A549 (cell line): ENCODE data around the gene TMEM108. TPM values are rescaled to one million over a fixed set of nuclear protein-coding genes. Genes with fewer than 3 reads are reported as not detected.
A peak's percentile ranks its signal among the peaks of the same experiment; 100 is the strongest.

Experiments used
- ATAC-seq, 2 experiments: fragments of 200-7000 bp in 1 of 2; fragments of >200 bp in 1 of 2; cut with Nextera tagmentation in 1 of 2; cut with Tn5 transposase in 1 of 2; 3 replicates each; pipeline versions ENCODE4 v1.8.0 to v1.9.1; 2018 to 2020; ENCODE audit warnings: mild to moderate bottlenecking in 1 of 2, moderate library complexity in 1 of 2
- CTCF ChIA-PET: fragments of 300-600 bp; sonication (Branson Sonifier 250); formaldehyde crosslinking; extraction: SDS; loops from one replicate; lab custom pipeline; 2021; ENCODE audit warnings: antibody characterized with exemption, inconsistent platforms; lab: Yijun Ruan, JAX
- POLR2A ChIA-PET: fragments of 350-600 bp; formaldehyde crosslinking; extraction: SDS; loops from one replicate; lab custom pipeline; 2021; ENCODE audit warnings: antibody characterized with exemption, inconsistent platforms; lab: Yijun Ruan, JAX
- DNase-seq, 2 experiments: peaks; one replicate each; pipeline versions ENCODE4 v3.0.0 to v3.0.0-alpha.2; 2011 to 2016; ENCODE audit warnings: low read depth in 1 of 2, low spot score in 1 of 2
- FAIRE-seq: peaks from 2 replicates; lab custom pipeline; 2011; peaks lifted over from hg19 to GRCh38; lab: Jason Lieb, UNC
- H3K27ac ChIP-seq, 2 experiments: fragments of >200 bp; sonication (Bioruptor Twin); formaldehyde crosslinking; 3 replicates each; pipeline ENCODE4 v1.5.1; 2016 to 2017
- H3K4me1 ChIP-seq: fragments of >200 bp; sonication (Bioruptor Twin); formaldehyde crosslinking; 3 replicates; pipeline ENCODE4 v1.6.1; 2016
- H3K4me2 ChIP-seq: fragments of >200 bp; sonication (Bioruptor Twin); formaldehyde crosslinking; 3 replicates; pipeline ENCODE4 v1.6.1; 2016
- H3K4me3 ChIP-seq: fragments of >200 bp; sonication (Bioruptor Twin); formaldehyde crosslinking; 3 replicates; pipeline ENCODE4 v1.5.1; 2016
- H3K9me3 ChIP-seq: fragments of >200 bp; sonication (Bioruptor Twin); formaldehyde crosslinking; 3 replicates; pipeline ENCODE4 v1.6.1; 2016
- CEBPB ChIP-seq, 2 experiments: fragments of >200 bp in 1 of 2; sonication (Bioruptor Twin) in 1 of 2; formaldehyde crosslinking in 1 of 2; IDR thresholded peaks; 2 replicates each; pipeline ENCODE4 v1.6.1; 2012 to 2016
- CHD2 ChIP-seq: fragments of 150-350 bp; IDR thresholded peaks from 2 replicates; pipeline ENCODE4 v1.6.1; 2014; ENCODE audit warnings: low read length; ENCODE audit not compliant: partially characterized antibody
- EHF ChIP-seq: fragments of 250-450 bp; sonication (Bioruptor Pico); IDR thresholded peaks from 2 replicates; pipeline ENCODE4 v1.5.0; 2020; ENCODE audit warnings: mild to moderate bottlenecking
- EP300 ChIP-seq, 2 experiments: fragments of >200 bp; sonication (Bioruptor Twin); formaldehyde crosslinking; IDR thresholded peaks; 2 replicates in 1 of 2; 3 replicates in 1 of 2; pipeline ENCODE4 v1.6.1; 2016 to 2017
- GATA3 ChIP-seq: IDR thresholded peaks from 2 replicates; pipeline ENCODE4 v1.6.1; 2012; ENCODE audit warnings: borderline replicate concordance
- HEYL ChIP-seq: fragments of 250-450 bp; sonication (Bioruptor Pico); IDR thresholded peaks from 2 replicates; pipeline ENCODE4 v1.8.0; 2021; ENCODE audit warnings: mild to moderate bottlenecking, moderate library complexity
- HOXB5 ChIP-seq: fragments of 250-450 bp; sonication (Bioruptor Pico); IDR thresholded peaks from 2 replicates; pipeline ENCODE4 v1.5.0; 2020; ENCODE audit warnings: mild to moderate bottlenecking, moderate library complexity
- JUNB ChIP-seq: fragments of >200 bp; sonication (Bioruptor Twin); formaldehyde crosslinking; IDR thresholded peaks from 2 replicates; pipeline ENCODE4 v1.6.1; 2016
- NFE2L2 ChIP-seq: fragments of 150-350 bp; conservative IDR thresholded peaks from 2 replicates; pipeline ENCODE4 v1.6.1; 2014; ENCODE audit warnings: low read length
- RNF2 ChIP-seq: fragments of 200-600 bp; sonication (generic); IDR thresholded peaks from 2 replicates; pipeline ENCODE4 v1.6.1; 2016; ENCODE audit warnings: low read depth, mild to moderate bottlenecking, antibody characterized with exemption, moderate library complexity, borderline replicate concordance
- SMC3 ChIP-seq: fragments of >200 bp; sonication (Bioruptor Twin); formaldehyde crosslinking; IDR thresholded peaks from 3 replicates; pipeline ENCODE4 v1.6.1; 2018; ENCODE audit warnings: inconsistent platforms
- TFCP2L1 ChIP-seq: fragments of 250-450 bp; sonication (Bioruptor Pico); IDR thresholded peaks from 2 replicates; pipeline ENCODE4 v1.5.0; 2021; ENCODE audit warnings: mild to moderate bottlenecking
- TP53 ChIP-seq: fragments of 250-450 bp; sonication (Bioruptor Pico); IDR thresholded peaks from 2 replicates; pipeline ENCODE4 v1.5.0; 2021; ENCODE audit warnings: mild to moderate bottlenecking, moderate library complexity
- ZNF302 ChIP-seq: fragments of 250-450 bp; sonication (Bioruptor Pico); IDR thresholded peaks from 2 replicates; pipeline ENCODE4 v1.9.0; 2021; ENCODE audit warnings: inconsistent platforms, mild to moderate bottlenecking, moderate library complexity
- WGBS: methylation state at CpG from one replicate; pipeline ENCODE4 v1.1.6; 2017; ENCODE audit errors: missing lambda C conversion rate; 5-methylcytosine and 5-hydroxymethylcytosine counted together
- polyA plus RNA-seq, 4 experiments: library from polyadenylated mRNA; depleted of rRNA in 3 of 4; stranded (reverse); fragments of >200 nt; fragmentation: RNase III in 1 of 4; extraction: RNeasy Plus Mini Kit Qiagen cat#74134 plus additional on column Dnase treatment in 1 of 4; gene quantifications; 2 replicates in 3 of 4; 3 replicates in 1 of 4; pipeline ENCODE4 v1.2.3, GENCODE V29; 2011 to 2017
- TF ChIP-seq, protein P1 (sequence below): fragments of >200 bp; sonication (Bioruptor Twin); formaldehyde crosslinking; IDR thresholded peaks from 2 replicates; pipeline ENCODE4 v1.6.1; 2016
- TF ChIP-seq, protein P2 (sequence below): fragments of >200 bp; sonication (Bioruptor Twin); formaldehyde crosslinking; IDR thresholded peaks from 3 replicates; pipeline ENCODE4 v1.5.1; 2016
- TF ChIP-seq, protein P3 (sequence below): fragments of 250-450 bp; sonication (Bioruptor Pico); IDR thresholded peaks from 2 replicates; pipeline ENCODE4 v1.5.0; 2021; ENCODE audit warnings: mild to moderate bottlenecking, moderate library complexity, borderline replicate concordance
- TF ChIP-seq, protein P4 (sequence below): IDR thresholded peaks from 2 replicates; pipeline ENCODE4 v1.6.1; 2012; ENCODE audit warnings: low read depth, borderline replicate concordance
- TF ChIP-seq, protein P5 (sequence below): fragments of 200-600 bp; sonication (generic); IDR thresholded peaks from 2 replicates; pipeline ENCODE4 v1.6.1; 2016; ENCODE audit warnings: antibody characterized with exemption, mild to moderate bottlenecking, moderate library complexity

The TMEM108 gene
- polyA plus RNA-seq, 2 of the 4 experiments (the other 2 are of a cell fraction): not detected

DNA sequence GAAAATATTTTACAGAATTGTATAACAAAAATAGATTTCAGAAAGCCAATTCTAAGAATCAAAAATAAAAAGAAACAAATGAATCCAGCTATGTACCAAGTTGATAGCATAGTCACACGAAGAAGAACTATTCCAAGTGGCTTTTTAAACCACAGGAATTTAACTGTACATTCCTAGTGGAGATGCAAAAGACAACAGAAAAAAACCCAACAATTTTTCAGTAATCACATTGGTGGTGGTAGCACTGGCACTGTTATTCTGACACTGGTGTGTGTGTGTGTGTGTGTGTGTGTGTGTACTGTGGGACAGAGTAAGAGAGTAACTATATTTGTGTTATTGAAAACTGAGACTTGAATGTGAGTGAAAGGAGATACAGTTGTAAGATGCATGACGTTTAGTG is 370.8 kb downstream of the TMEM108 start:
- ChIA-PET CTCF (interaction anchor here (0.7 to 1.3 kb wide), 2 partner anchors 14 to 32 kb away, joined by 3 to 4 read pairs; no protein-coding TSS in a partner anchor), POLR2A (no interaction called here)
- TF ChIP-seq CHD2 (no peak), ZNF302 (no peak)
- no peak for DNase-seq
- ATAC-seq: no peak
- Histone ChIP-seq H3K4me3 (no peak overlapping the region), H3K4me1 (no peaks in the 10 kb centered on the region), H3K27ac (no peak overlapping the region), H3K9me3 (no peaks in the 10 kb centered on the region), H3K4me2 (no peak overlapping the region)
- no peak for FAIRE-seq
- 0% methylated on average over 2 of the region's 2 CpGs for WGBS

DNA sequence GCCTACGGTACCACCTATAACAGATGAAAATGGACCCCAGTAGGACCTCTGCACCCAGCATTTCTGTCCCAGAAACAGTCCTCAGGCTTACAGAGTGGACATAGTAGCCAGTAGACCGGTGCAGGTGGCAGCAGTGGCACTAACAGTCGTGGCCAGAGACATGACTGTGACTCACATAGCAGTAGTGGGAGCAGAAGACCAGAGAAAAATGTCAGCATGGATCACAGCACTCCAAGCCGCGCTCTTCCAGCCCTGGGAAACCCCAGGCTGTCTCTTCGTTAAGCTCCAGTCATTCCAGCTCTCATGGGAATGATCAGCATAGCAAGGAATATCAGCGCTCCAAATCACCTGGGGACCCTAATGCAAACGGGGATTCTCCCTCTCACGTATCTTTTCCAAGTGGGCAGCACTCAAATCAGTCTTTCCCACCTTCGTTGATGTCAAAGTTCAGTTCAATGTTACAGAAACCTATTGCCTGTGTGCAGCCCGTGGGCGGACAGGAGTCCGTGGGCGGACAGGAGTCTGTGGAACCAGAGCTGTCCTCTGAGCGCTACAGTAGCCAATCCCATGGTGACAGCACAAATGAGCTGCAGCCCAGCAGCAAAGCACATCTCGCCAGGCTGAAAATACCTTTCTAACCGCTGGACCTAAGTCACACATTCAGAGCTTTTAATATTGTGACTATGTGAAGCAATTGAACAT is 372.2 kb downstream of the TMEM108 start:
- no peak overlapping the region for H3K4me3 ChIP-seq
- whole genome bisulfite sequencing: 35% methylated on average over 17 of the region's 17 CpGs
- ATAC-seq (no peak), DNase-seq (no peak), FAIRE-seq (no peak)
- POLR2A ChIA-PET: no interaction called here
- no peaks in the 10 kb centered on the region for H3K9me3 ChIP-seq
- CTCF ChIA-PET: interaction anchor here (0.9 to 1.8 kb wide), 3 partner anchors 9 to 369 kb away, joined by 3 to 5 read pairs (median 4); no protein-coding TSS in a partner anchor
- H3K4me2 ChIP-seq: no peak overlapping the region
- H3K4me1 ChIP-seq: no peaks in the 10 kb centered on the region
- H3K27ac ChIP-seq: no peak overlapping the region
- TF ChIP-seq, protein P1, sequence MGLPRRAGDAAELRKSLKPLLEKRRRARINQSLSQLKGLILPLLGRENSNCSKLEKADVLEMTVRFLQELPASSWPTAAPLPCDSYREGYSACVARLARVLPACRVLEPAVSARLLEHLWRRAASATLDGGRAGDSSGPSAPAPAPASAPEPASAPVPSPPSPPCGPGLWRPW: no peak
- no peak for TF ChIP-seq NFE2L2
- TF ChIP-seq RNF2: no peak
- TF ChIP-seq TP53 (CRISPR knock-in tag): no peak
- no peak for TF ChIP-seq HOXB5 (CRISPR knock-in tag)
- no peak for TF ChIP-seq CEBPB (IDR thresholded peaks at IDR 0.05)
- no peak for TF ChIP-seq EP300 (IDR thresholded peaks at IDR 0.05)
- no peak for TF ChIP-seq HEYL
- TF ChIP-seq, protein P2, sequence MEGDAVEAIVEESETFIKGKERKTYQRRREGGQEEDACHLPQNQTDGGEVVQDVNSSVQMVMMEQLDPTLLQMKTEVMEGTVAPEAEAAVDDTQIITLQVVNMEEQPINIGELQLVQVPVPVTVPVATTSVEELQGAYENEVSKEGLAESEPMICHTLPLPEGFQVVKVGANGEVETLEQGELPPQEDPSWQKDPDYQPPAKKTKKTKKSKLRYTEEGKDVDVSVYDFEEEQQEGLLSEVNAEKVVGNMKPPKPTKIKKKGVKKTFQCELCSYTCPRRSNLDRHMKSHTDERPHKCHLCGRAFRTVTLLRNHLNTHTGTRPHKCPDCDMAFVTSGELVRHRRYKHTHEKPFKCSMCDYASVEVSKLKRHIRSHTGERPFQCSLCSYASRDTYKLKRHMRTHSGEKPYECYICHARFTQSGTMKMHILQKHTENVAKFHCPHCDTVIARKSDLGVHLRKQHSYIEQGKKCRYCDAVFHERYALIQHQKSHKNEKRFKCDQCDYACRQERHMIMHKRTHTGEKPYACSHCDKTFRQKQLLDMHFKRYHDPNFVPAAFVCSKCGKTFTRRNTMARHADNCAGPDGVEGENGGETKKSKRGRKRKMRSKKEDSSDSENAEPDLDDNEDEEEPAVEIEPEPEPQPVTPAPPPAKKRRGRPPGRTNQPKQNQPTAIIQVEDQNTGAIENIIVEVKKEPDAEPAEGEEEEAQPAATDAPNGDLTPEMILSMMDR: no peak
- TF ChIP-seq, protein P3, sequence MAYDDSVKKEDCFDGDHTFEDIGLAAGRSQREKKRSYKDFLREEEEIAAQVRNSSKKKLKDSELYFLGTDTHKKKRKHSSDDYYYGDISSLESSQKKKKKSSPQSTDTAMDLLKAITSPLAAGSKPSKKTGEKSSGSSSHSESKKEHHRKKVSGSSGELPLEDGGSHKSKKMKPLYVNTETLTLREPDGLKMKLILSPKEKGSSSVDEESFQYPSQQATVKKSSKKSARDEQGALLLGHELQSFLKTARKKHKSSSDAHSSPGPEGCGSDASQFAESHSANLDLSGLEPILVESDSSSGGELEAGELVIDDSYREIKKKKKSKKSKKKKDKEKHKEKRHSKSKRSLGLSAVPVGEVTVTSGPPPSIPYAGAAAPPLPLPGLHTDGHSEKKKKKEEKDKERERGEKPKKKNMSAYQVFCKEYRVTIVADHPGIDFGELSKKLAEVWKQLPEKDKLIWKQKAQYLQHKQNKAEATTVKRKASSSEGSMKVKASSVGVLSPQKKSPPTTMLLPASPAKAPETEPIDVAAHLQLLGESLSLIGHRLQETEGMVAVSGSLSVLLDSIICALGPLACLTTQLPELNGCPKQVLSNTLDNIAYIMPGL: no peak
- no peak for TF ChIP-seq SMC3
- TF ChIP-seq, all 56 proteins: peak for 0

DNA sequence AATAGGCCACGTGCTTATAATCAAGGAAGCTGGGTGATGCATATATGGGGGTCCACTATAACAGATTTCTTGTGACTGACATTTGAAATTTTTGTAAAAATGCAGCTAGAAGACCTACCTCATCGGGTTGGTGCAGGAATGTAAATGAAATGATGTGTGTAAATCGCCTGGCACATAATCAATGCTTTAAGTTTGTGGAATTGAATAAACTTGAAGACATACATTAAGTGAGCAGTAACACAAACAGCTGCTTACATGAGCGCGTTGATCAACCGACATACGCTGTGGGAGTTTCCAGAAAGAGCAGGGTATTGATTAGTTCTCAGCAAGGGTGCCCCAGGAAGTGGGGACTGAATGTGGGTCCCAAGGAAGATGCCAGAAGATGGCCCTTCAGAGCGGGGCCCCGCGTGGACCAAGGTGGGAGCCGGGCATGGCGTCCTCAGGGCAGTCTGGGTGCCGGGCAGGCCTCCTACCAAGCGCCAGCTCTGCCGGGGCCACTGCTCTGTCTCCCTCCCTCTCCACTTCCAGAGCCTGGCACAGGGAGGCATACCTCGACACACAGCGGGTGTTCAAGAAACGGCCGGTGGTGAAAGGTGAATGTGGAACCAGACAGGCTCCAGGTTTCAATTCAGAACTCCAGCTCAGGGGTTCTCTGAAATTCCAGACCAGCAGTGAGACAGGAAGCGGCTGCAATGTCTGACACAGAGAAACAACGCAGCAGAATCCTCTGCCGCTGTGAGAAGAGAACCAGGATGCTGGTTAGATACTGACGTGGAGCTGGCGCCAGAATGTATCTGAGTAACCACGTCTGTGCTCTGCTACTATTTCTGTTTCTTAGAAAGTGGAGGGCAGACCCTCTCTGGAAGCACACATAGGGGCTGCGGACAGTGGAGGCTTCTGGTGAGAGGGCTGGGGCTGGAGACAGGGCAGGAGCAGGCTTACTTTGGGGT is 374.3 kb downstream of the TMEM108 start:
- Histone ChIP-seq H3K9me3 (no peaks in the 10 kb centered on the region), H3K4me2 (peak overlapping the region; percentile 47), H3K4me1 (no peaks in the 10 kb centered on the region), H3K4me3 (no peak overlapping the region), H3K27ac (no peak overlapping the region)
- ATAC-seq (peak; percentile 65 to 76), FAIRE-seq (no peak), DNase-seq (no peak)
- POLR2A ChIA-PET: no interaction called here
- TF ChIP-seq GATA3 (no peak), TFCP2L1 (CRISPR knock-in tag) (no peak), RNF2 (no peak), EHF (CRISPR knock-in tag) (no peak), JUNB (no peak), EP300 (IDR thresholded peaks at IDR 0.05) (no peak)
- TF ChIP-seq, protein P4, sequence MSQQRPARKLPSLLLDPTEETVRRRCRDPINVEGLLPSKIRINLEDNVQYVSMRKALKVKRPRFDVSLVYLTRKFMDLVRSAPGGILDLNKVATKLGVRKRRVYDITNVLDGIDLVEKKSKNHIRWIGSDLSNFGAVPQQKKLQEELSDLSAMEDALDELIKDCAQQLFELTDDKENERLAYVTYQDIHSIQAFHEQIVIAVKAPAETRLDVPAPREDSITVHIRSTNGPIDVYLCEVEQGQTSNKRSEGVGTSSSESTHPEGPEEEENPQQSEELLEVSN: no peak
- TF ChIP-seq, protein P2: no peak
- TF ChIP-seq, protein P5, sequence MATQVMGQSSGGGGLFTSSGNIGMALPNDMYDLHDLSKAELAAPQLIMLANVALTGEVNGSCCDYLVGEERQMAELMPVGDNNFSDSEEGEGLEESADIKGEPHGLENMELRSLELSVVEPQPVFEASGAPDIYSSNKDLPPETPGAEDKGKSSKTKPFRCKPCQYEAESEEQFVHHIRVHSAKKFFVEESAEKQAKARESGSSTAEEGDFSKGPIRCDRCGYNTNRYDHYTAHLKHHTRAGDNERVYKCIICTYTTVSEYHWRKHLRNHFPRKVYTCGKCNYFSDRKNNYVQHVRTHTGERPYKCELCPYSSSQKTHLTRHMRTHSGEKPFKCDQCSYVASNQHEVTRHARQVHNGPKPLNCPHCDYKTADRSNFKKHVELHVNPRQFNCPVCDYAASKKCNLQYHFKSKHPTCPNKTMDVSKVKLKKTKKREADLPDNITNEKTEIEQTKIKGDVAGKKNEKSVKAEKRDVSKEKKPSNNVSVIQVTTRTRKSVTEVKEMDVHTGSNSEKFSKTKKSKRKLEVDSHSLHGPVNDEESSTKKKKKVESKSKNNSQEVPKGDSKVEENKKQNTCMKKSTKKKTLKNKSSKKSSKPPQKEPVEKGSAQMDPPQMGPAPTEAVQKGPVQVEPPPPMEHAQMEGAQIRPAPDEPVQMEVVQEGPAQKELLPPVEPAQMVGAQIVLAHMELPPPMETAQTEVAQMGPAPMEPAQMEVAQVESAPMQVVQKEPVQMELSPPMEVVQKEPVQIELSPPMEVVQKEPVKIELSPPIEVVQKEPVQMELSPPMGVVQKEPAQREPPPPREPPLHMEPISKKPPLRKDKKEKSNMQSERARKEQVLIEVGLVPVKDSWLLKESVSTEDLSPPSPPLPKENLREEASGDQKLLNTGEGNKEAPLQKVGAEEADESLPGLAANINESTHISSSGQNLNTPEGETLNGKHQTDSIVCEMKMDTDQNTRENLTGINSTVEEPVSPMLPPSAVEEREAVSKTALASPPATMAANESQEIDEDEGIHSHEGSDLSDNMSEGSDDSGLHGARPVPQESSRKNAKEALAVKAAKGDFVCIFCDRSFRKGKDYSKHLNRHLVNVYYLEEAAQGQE: no peak
- WGBS: 50% methylated on average over 18 of the region's 26 CpGs
- CTCF ChIA-PET: interaction anchor here (1.3 to 1.6 kb wide), 2 partner anchors 12 to 686 kb away, joined by 4 to 5 read pairs; no protein-coding TSS in a partner anchor
